Ovary (tissue), 3 donors: ENCODE data around the gene ADAMTS12.

ENCODE experiments used
- POLR2A ChIP-seq: fragments of 450-650 bp; IDR thresholded peaks from one replicate; pipeline ENCODE4 v1.6.1; 2017; ENCODE audit warnings: antibody characterized with exemption, mild to moderate bottlenecking, moderate library complexity
- TF ChIP-seq, protein P1 (sequence below), 3 donors: fragments of 450-650 bp in 2 of 3; fragments of 200-600 bp in 1 of 3; IDR thresholded peaks; one replicate each; pipeline versions ENCODE4 v1.5.1 to v1.8.0; 2016 to 2022; ENCODE audit warnings: antibody characterized with exemption in 3 of 3, mild to moderate bottlenecking in 1 of 3
- donor health status: DM: no; HTN: no; CAD: no.

DNA sequence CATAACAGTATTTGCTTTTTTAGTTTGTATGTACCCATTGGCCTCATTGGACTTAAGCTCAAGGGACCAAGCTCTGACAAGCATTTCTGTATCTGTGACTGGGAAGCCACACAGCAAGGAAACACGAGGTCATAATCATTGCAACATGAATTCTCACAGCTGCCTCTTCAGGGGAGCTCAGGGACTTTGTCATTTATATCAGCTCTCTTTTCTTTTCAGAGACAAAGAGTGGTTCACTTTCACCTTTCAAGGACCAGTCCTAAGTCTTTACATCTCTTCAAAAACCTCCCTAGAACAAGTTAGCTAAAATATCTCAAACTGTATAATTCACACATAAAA is 58.6 kb downstream of the ADAMTS12 start:
- TF ChIP-seq, protein P1, sequence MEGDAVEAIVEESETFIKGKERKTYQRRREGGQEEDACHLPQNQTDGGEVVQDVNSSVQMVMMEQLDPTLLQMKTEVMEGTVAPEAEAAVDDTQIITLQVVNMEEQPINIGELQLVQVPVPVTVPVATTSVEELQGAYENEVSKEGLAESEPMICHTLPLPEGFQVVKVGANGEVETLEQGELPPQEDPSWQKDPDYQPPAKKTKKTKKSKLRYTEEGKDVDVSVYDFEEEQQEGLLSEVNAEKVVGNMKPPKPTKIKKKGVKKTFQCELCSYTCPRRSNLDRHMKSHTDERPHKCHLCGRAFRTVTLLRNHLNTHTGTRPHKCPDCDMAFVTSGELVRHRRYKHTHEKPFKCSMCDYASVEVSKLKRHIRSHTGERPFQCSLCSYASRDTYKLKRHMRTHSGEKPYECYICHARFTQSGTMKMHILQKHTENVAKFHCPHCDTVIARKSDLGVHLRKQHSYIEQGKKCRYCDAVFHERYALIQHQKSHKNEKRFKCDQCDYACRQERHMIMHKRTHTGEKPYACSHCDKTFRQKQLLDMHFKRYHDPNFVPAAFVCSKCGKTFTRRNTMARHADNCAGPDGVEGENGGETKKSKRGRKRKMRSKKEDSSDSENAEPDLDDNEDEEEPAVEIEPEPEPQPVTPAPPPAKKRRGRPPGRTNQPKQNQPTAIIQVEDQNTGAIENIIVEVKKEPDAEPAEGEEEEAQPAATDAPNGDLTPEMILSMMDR (IDR thresholded peaks at IDR 0.05) = no peak
- no peak for TF ChIP-seq POLR2A
